Measurements from ENCODE around the gene OS9. TPM values are rescaled to one million over a fixed set of nuclear protein-coding genes. Genes with fewer than 3 reads are reported as not detected.

OS9 gene
- total and polyA plus RNA-seq, 9 of the 15 experiments (the other 6 are each of a cell fraction or from before 2014, with no cell fraction given) = 4.6 to 105 (median 89.5) TPM

- peaks cover 4 to 5% of the 10 kb centered on the region in 2 experiments; a peak in 3 of 5 replicates for H3K4me1 ChIP-seq (replicated peaks in 1 of 2; ENCODE audit: control insufficient read depth in 2 of 2, insufficient read depth in 2 of 2, low read length in 2 of 2)
- no peaks in the 10 kb centered on the region for H3K9me3 ChIP-seq (replicated peaks; ENCODE audit: control insufficient read depth, insufficient read depth, low read depth, low read length)
- H2AFZ ChIP-seq (ENCODE audit: low read depth, low read length) = no peak overlapping the region
- WGBS (ENCODE audit: insufficient coverage, low coverage, missing lambda C conversion rate) = 17% methylated on average over 3 of the region's 3 CpGs
- H3K9me1 ChIP-seq (ENCODE audit: control insufficient read depth, insufficient read depth, low read length) = no peaks in the 10 kb centered on the region
- H3K79me2 ChIP-seq (ENCODE audit: control insufficient read depth, insufficient read depth, low read length) = no peaks in the 10 kb centered on the region
- ChIA-PET CTCF (ENCODE audit: low intra/inter-chr PET ratio) (no interaction called here), POLR2A (no interaction called here)
- DNase-seq (ENCODE audit: extremely low read depth in 1 of 4, low spot score in 3 of 4) = no peak
- no peak overlapping the region for H3K9ac ChIP-seq (ENCODE audit: insufficient read depth in 1 of 2, low read depth in 2 of 2, low read length in 2 of 2)
- TF ChIP-seq CBX3 (IDR thresholded peaks at IDR 0.05; ENCODE audit: borderline replicate concordance in 1 of 2, low read length in 2 of 2) (peak in 1 of 2 experiments; percentile 56; a peak in 1 of 3 replicates), NFIX (CRISPR knock-in tag; IDR thresholded peaks at IDR 0.05; ENCODE audit: low read depth) (no peak), TRIM28 (IDR thresholded peaks at IDR 0.05) (0 out of 2 replicates have a peak, but pooled peaks have one; percentile 37)
- ATAC-seq = no peak
- in situ Hi-C loops (cut with MboI) = no loop called here
- intact Hi-C loops (cut with micrococcal nuclease) = no loop called here
- peak; percentile 19 for FAIRE-seq
- H3K27me3 ChIP-seq (ENCODE audit: control insufficient read depth in 2 of 2, insufficient read depth in 2 of 2, low read length in 2 of 2) = no peaks in the 10 kb centered on the region
- no peak overlapping the region for H3K4me2 ChIP-seq (ENCODE audit: insufficient read depth, low read length)
- H3K27ac ChIP-seq (ENCODE audit: extremely low read depth, low read depth, low read length) = no peak overlapping the region
- no peaks in the 10 kb centered on the region for H3K36me3 ChIP-seq (ENCODE audit: control insufficient read depth, insufficient read depth, low read length)
- BruUV-seq (replicated peaks) = no TSS peak
- H4K20me1 ChIP-seq (replicated peaks; ENCODE audit: control insufficient read depth, insufficient read depth, low read length) = no peaks in the 10 kb centered on the region
- no peak overlapping the region for H3K4me3 ChIP-seq
Observed at GRCh38 chr12:57654042-57654441, 39.9 kb upstream of the OS9 start.

GRCh38 chr12:57655541-57656240 lies 38.2 kb upstream of the OS9 start:
- TF ChIP-seq OTX1 (CRISPR knock-in tag; IDR thresholded peaks at IDR 0.05) = no peak
- no peak for TF ChIP-seq ZNF639 (CRISPR knock-in tag; conservative IDR thresholded peaks at IDR 0.05 in 1 of 2, IDR thresholded peaks at IDR 0.05 in 1 of 2)
- TF ChIP-seq ZNF551 (CRISPR knock-in tag; IDR thresholded peaks at IDR 0.05) = no peak
- TF ChIP-seq MAX (CRISPR knock-in tag; IDR thresholded peaks at IDR 0.05) = no peak
- no peak for TF ChIP-seq CHD4 (IDR thresholded peaks at IDR 0.05; ENCODE audit: insufficient read depth, insufficient replicate concordance, low read depth, low read length, poor library complexity, severe bottlenecking)
- TF ChIP-seq HLTF (IDR thresholded peaks at IDR 0.05) = no peak
- no peak overlapping the region for H3K27ac ChIP-seq (ENCODE audit: extremely low read depth, low read depth, low read length)
- intact Hi-C loops (cut with micrococcal nuclease) = no loop called here
- H3K4me3 ChIP-seq = no peak overlapping the region
- in situ Hi-C loops (cut with MboI) = no loop called here
- H3K4me2 ChIP-seq (ENCODE audit: insufficient read depth, low read length) = no peak overlapping the region
- whole genome bisulfite sequencing (ENCODE audit: insufficient coverage, low coverage, missing lambda C conversion rate) = 66% methylated on average over 19 of the region's 23 CpGs
- H2AFZ ChIP-seq (ENCODE audit: low read depth, low read length) = no peak overlapping the region
- FAIRE-seq (no peak), DNase-seq (ENCODE audit: extremely low read depth in 1 of 4, low spot score in 3 of 4) (no peak), ATAC-seq (no peak)
- no TSS peak for BruUV-seq (replicated peaks)
- H3K9me1 ChIP-seq (ENCODE audit: control insufficient read depth, insufficient read depth, low read length) = no peaks in the 10 kb centered on the region
- ChIA-PET CTCF (ENCODE audit: low intra/inter-chr PET ratio) (no interaction called here), POLR2A (interaction anchor here (0.6 to 1.0 kb wide), 2 partner anchors 59 to 135 kb away, joined by 3 read pairs; partner anchors contain the start of gene DDIT3)
- H3K4me1 ChIP-seq (replicated peaks in 1 of 2; ENCODE audit: control insufficient read depth in 2 of 2, insufficient read depth in 2 of 2, low read length in 2 of 2) = peaks cover 4 to 6% of the 10 kb centered on the region in 2 experiments; a peak in 3 of 5 replicates
- H3K36me3 ChIP-seq (ENCODE audit: control insufficient read depth, insufficient read depth, low read length) = no peaks in the 10 kb centered on the region
- no peaks in the 10 kb centered on the region for H3K27me3 ChIP-seq (ENCODE audit: control insufficient read depth in 2 of 2, insufficient read depth in 2 of 2, low read length in 2 of 2)
- H4K20me1 ChIP-seq (replicated peaks; ENCODE audit: control insufficient read depth, insufficient read depth, low read length) = no peaks in the 10 kb centered on the region
- H3K79me2 ChIP-seq (ENCODE audit: control insufficient read depth, insufficient read depth, low read length) = no peaks in the 10 kb centered on the region
- H3K9ac ChIP-seq (ENCODE audit: insufficient read depth in 1 of 2, low read depth in 2 of 2, low read length in 2 of 2) = no peak overlapping the region
- H3K9me3 ChIP-seq (replicated peaks; ENCODE audit: control insufficient read depth, insufficient read depth, low read depth, low read length) = no peaks in the 10 kb centered on the region
